HG03521 (cell line): ENCODE data around the gene KIF3B.
"Not testable (repeated sequence)": the region's sequence is repeated elsewhere in the genome, so short reads cannot be mapped to it uniquely, and the experiment has no call there.

ENCODE experiments used
- ATAC-seq: cut with Tn5 transposase; IDR thresholded peaks from one replicate; pipeline ENCODE4 v1.9.1; 2021; ENCODE audit warnings: mild to moderate bottlenecking, moderate library complexity; ENCODE audit not compliant: unreplicated experiment

The KIF3B gene

DNA sequence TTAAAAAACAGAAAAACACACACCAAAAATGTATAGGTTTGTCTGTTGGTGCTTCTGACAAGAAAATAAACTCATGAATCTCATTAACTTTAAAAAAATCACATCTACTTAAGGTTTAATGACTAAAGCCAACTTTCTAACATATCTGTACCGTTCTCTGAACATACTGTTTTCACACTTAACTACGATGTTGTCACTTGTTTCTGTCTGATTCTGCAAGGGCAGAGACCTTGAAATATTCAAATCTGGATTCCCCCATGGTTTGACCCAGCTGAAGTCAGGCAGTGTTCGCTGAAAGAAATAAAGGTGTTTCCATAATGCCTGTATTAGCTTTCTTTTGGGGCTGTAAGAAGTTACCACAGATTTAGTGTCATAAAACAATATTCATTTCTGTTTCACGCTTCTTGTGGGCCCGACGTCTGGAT is 78.0 kb downstream of the KIF3B start:
- ATAC-seq = no peak

DNA sequence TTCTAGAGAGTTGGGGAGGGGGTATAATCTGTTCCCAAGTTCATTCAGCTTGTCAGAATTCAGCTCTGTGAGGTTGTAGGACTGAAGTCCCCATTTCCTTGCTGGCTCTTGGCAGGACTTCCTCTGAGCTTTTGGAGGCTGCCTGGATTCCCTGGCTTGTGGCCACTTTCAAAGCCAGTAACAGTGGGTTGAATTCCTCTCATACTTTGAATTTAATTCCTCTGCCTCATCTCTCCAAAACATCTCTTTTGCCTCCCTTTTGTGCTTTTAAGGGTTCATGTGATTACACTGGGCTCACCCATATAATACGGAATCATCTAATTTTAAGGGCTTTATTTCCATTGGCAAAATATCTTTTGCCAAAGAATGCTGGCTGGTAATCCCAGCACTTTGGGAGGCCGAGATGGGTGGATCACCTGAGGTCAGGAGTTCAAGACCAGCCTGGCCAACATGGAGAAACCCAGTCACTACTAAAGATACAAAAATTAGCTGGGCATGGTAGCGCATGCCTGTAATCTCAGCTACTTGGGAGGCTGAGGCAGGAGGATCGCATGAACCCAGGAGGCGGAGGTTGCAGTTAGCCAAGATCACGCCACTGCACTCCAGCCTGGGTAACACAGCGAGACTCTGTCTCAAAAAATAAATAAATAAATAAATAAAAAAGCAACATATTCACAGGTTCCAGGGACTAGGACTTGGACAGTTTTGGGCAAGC is 78.6 kb downstream of the KIF3B start:
- ATAC-seq = not testable (repeated sequence)

DNA sequence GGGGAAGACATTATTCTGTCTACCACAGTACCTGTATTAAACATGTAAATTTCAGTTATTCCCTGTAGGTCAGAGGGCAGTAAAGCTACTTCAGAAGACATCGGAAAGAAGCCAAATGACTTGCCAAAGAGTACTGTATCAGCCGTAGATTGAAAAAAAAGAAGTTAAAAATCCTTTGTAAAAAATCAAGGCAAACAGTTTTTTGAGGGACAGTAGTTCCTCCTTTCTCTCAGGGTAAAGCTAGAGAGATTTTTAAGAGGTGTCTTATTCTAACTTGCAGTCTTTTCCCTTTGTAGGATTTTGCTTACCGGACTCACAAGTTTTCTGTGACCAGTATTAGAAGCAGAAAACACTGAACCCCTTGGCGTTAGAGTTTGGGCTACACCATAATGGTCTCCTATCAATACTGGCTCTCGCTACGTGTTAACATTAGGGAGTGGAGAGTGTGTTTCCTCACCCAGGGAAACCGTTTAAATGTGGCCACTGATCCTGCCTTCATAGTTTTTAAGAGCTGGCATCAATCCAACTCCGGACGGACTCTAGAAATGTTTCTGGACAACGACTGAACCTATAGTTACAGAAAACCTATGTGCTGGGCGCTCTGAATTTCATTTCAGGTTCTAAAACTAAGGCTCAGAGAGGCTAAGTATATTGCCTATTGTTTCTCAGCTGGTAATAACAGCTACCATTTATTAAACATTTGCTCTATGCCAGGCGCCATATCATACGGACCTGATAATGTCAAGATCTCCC is 79.3 kb downstream of the KIF3B start:
- ATAC-seq = no peak

DNA sequence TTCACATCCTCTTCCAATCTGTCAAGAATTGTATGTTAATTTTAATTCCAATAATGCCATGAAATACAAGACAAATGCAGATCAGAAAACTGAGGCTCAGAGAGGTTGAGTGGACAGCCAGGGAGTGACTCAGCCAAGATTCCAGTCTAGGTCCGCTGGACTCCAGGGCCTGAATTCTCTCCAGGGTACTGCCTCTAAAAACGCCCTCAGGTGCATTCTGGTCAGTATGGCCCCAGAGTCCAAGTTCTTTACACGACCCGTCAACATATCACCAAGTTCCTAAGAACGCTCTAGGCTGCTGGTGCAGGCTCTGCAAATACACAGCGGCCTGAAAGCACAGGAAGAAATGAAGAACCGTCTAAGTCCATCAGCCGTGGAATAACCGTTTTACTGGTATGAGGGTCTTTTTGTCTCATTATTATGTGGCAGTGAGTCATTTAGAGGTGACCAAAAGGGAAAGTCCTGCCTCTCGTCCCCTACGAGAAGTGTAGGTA is 80.0 kb downstream of the KIF3B start:
- ATAC-seq = no peak

DNA sequence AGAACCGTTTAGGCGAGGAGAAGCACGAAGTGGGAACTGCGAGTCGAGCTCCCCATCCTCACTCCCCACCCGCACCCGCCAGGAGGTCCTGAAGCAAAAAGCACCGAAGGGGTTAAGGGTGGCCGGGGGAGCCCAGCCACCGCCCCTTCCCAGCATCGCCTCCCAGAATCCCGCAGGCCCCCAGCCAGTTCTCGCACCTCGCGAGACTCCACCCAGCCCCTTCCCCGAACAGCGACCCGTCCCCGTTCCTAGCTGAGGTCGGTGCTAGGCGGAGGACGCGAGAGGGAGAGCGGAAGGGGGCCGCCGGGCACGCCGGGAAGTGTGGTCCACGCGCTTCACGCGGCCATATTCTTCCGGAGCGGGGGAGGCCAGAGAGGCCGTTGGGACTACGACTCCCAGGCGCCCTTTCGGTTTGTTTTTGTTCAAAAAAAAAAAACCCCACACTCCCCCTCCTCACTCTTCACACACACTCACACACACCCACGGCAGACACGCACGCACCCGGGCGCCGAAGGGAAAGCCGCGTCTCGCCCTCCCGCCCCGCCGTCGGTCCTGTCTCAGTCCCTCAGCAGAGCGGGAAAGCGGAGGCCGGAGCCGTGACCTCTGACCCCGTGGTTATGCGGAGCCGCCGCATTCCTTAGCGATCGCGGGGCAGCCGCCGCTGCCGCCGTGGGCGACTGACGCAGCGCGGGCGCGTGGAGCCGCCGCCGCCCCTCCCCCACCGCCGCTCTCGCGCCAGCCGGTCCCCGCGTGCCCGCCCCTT is 80.6 kb downstream of the KIF3B start, which contains the start of gene ASXL1:
Gene ASXL1, plus strand, starts transcription at position 463 of the 763 bp plus-strand sequence. CDS start 445 bp downstream, outside the sequence.
- peak; percentile 72 for ATAC-seq

DNA sequence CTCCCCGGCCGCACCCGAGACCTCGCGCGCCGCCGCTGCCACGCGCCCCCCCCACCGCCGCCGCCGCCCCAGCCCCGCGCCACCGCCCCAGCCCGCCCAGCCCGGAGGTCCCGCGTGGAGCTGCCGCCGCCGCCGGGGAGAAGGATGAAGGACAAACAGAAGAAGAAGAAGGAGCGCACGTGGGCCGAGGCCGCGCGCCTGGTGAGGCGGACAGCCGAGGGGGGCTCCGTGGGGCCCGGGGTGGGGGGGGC is 81.1 kb downstream of the KIF3B start:
- ATAC-seq = no peak

DNA sequence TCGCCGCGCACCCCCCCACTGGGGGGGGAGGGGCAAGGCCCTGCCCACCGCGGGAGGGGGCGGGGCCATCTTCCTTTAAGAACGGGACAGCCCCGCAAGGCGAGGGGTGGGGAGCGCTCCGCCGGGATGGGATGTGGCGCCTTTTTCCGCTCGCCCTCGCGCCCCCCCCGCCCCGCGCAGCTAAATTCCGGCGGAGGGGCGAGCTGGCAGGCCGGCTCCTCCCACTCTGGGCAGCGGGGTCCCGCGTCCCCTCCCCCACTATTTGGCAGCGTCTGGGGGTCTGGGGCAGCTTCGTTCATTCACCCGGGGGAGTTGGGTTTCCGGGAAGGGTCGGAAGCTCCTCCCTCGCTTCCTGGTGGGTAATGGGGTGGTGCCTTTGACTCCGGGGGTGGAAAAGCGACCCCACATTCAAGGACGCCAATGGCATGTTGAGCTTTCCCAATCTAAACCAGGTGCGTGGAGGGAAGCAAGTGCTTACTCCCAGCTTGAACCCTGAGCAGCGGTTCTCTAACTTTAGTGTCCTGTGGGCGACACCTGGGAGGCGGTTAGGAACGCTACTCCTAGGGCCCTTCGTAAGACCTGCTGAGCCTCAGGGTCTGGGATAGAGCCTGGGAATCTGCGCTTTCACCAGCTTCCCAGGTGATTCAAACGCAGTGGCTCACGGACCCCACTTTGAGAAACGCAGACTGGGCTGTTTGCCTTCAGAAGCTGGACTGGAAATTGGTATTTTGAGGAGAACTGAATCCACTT is 81.6 kb downstream of the KIF3B start:
- peak; percentile 16 for ATAC-seq

DNA sequence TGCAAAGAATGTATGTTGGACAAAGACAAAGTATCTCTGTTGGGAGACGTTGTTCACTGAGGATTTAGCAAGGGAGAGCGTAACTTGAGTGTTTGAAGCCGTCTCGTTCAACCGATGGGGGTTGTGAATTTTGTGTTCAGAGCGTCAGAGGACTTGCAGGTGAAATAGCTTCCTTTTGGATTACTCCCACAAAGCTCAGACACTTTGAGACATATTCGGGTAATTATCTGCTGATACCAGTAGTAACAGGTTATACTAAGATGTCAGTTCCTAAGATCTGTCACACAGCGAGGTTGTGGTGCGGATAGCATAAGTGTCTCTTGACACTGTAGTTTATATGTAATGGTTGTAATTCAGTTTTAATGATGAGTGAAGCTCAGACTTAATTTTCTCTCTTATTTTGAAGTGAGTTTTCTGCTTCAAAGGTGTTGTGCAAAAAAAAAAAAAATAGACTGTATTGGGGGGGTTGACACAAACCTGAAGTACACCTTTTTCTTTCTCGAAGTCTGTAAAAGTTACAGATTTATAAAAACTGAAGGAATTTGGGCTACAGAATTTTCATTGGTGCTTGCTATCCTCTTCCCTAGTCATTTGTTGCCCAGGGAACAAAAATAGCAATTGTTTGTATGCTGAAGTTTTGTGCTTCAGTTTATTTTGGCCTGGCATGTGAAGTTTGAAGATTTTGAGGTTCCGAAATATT is 82.3 kb downstream of the KIF3B start:
- ATAC-seq = no peak

DNA sequence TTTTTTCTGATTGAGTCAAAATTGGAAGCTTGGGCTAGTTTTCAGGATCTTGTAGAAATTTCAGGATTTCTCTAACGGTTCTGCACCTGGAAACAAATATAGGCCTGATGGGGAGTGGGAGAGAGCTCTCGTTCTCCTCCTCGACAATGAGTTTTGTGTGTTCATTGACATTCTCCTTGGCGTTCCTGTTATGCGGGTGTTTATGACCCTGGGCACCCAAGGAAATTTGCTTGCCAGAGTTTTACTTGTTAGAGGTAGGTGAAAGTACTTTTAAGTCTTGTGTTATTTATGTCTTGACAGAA is 82.8 kb downstream of the KIF3B start:
- no peak for ATAC-seq

DNA sequence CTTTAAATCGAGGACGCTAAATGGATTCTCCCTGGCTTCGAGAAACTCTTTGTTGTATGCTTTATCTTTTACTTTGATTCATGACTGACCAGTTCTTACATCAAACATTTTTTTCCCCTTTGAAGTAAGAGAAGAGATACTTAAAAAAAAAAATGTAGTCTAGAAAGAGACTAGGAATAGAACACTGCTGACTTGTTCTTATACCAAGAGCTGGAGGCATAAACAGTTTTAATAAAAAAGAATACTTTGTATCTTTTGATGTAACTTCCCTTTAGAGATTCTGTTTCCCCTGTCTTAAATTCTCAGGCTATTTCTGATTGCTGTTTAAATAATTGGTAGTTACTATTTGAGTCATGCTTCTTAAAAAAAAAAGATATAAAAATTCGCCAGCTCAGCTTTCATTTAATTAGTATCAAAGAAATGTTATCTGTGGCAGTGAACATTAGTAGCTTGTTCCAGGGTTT is 85.5 kb downstream of the KIF3B start:
- ATAC-seq = no peak

DNA sequence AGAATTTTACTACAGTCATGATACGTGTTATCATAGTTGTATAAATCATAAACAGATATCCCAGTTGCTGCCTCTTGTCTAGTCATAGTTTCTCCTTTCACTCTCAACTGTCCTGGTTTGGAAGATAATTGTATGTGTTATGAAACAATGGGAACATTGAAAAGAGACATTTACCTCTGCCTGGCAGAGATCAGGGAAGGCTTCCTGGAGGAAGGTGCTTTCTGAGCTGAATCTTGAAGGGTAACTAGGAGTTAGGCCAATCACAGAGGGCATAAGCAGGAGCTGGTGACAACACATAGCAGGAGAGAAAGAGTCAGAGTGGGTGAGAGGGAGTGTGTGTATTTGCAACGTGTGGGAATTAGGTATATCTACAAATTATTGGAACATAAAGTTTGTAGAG is 86.0 kb downstream of the KIF3B start:
- ATAC-seq = no peak

DNA sequence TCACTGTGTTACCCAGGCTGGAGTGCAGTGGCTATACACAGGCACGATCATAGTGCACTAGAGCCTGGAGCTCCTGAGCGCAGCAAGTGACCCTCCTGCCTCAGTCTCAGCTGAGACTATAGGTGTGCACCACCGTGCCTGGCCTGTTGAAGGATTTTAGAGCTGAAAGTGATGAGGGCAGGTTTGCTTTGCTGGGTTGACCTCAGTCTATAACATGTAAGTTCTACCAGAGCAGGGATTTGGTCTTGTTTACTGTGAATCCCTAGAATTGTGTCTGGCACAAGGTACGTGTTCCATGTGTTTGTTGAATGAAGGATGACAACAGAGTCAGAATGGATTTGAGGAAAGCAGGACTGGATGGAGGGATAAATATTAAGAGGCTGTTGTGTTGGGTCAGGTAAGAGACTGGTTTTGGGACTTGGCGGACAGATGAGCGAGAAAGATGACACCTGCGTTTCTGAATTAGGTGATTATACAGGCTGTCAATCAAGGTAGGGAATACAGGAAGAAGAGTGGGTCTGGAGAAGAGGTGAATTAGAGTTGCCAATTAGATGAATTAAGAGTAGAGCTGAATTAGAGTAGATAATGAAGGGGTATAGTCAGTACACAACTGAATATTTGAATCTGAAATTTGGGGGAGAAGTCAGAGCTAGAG is 87.2 kb downstream of the KIF3B start:
- ATAC-seq = no peak

DNA sequence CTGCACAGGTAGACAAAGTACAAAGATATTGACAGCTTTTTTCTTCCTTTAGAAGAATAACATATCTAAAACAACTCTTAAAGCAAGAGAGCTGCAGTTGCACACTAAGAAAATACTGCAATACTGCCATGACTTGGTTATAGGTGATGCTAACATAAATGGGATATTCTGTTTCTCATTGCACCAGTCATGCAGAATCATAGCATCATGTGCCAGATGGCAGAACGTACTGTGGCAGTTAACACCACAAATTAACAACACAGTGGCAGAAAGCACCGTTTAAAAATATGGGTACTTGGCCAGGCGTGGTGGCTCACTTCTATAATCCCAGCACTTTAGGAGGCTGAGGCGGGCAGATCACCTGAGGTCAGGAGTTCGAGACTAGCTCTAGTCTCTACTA is 88.1 kb downstream of the KIF3B start:
- ATAC-seq = no peak

DNA sequence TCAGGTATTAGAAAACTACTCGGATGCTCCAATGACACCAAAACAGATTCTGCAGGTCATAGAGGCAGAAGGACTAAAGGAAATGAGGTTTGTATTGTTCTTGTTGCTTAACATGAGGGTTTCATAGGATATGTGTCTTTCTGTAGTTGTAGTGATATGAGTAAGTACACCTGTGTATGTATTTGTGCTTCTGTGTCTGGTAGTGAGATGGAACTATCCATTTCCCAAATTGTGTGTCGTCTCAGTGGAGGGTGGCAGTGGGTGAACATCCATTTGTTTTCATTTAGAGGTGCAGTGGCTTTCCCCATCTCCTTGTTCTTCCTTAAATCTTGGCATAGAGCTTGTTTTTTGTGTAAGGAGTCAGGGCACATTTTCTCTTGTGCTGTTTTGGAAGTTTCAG is 88.9 kb downstream of the KIF3B start:
- peak; percentile 43 for ATAC-seq

DNA sequence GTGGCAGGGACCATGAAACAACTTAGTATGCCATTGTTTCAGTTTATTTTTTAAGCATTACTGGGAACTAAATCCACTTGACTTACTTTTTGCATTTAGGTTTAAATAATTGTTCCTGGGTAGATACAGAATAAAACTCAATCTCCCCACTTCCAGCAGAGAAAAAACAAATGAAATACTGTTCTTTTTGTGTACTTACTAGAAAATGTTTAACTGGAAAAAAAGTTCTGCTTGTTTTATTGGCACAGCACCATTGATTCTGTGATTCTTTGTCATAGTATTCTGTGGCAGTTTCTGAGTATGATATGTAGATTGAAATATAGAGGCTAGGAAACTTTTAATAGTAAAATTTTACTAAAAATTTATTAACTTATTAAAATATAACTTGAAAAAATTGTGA is 90.9 kb downstream of the KIF3B start:
- no peak for ATAC-seq

DNA sequence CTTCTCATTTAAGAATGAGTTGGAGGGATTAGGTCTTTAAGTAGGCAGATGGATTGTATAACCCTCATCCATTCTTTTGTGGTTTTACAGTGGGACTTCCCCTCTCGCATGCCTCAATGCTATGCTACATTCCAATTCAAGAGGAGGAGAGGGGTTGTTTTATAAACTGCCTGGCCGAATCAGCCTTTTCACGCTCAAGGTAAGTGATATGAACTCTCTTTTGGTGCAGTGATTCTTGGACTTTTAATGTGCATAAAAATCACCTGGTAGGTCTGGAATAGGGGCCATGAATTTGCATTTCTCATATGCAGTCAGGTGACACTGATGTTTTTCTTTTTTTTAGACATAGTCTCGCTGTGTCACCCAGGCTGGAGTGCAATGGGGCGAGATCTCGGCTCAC is 91.5 kb downstream of the KIF3B start:
- no peak for ATAC-seq

DNA sequence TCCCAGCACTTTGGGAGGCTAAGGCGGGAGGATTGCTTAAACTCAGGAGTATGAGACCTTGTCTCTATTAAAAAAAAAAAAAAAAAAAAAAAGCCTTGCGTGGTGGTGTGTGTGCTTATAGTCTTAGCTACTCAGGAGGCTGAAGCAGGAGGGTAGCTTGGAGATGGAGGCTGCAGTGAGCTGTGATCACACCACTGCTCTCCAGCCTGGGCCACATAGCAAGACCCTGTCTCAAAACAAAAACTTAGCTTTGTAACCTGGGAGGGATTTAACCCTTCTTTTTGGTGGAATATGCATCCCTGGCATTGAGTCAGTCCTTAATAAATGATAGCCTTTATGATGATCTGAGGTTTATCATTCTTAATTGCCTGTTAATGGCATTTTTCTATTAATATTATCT is 93.4 kb downstream of the KIF3B start:
- ATAC-seq = no peak

DNA sequence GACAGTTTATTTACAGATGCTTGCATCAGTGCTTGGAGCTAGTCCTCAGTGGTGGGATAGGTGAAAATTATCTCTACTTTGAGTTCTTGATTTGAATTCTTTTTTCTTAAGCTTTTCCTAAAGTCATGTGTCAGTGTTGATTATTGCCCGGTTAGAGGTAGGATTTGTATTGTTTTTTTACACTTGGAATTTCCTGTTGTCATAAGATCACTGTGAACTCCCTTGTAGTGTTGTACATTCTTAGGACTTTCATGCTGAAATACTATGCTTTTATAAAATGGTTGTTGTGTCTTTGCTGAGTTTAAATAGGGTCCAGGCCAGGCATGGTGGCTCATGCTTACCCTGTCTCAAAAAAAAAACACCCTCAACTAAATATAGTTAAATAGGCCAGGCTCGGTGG is 101.0 kb downstream of the KIF3B start:
- no peak for ATAC-seq

DNA sequence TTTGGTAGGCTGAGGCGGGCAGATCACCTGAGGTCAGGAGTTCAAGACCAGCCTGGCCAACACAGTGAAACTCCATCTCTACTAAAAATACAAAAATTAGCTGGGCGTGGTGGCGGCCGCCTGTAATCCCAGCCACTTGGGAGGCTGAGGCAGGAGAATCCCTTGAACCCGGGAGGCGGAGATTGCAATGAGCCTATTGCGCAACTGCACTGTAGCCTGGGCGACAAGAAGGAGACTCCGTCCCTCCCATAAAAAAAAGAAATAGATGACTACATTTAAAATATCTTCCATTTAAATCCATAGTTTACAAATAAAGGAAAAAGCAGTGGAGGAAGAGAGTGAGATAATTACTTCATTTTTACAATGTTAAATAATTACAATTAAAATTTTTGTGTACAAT is 102.6 kb downstream of the KIF3B start:
- not testable (repeated sequence) for ATAC-seq

DNA sequence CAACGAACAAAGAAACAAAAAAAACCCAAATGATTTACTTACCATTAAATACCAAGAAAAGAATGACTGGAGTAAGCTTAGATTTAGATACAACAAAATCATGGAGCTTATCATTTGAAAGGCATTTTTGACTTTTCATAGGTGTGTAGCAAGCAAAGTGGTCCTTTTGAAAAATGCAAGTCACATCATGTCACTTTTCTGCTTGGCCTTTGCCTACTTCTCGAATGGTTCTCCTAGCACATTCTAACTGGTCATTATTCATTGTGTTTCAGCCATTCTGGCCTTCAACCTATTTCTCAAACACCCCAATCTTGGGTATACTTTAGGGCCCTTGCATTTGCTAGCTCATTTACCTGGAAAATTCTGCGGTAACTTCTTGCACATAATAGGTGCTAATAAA is 103.3 kb downstream of the KIF3B start:
- ATAC-seq = no peak
